DOHH2 (cell line): ENCODE measurements around the gene C17orf58.

ENCODE experiments used
- CTCF ChIP-seq: fragments of 200-600 bp; sonication (generic); IDR thresholded peaks from one replicate; pipeline ENCODE4 v1.5.1; 2014; ENCODE audit warnings: antibody characterized with exemption, mild to moderate bottlenecking, low read depth, low read length; ENCODE audit not compliant: poor library complexity, severe bottlenecking
- EZH2phosphoT487 ChIP-seq: fragments of 200-600 bp; sonication (generic); IDR thresholded peaks from 2 replicates; pipeline ENCODE4 v1.6.1; 2017; ENCODE audit warnings: borderline replicate concordance, mild to moderate bottlenecking, antibody characterized with exemption, low read length, moderate library complexity, mixed read lengths

GRCh38 chr17:68004201-68004600 lies 7.9 kb upstream of the C17orf58 start:
- TF ChIP-seq CTCF, result no peak
- TF ChIP-seq EZH2phosphoT487, result no peak
